Activated CD8-positive, alpha-beta T cell treated with anti-CD3 and anti-CD28 coated beads for 36 hours (primary cell): ENCODE data around the gene UBL7. TPM values are rescaled to one million over a fixed set of nuclear protein-coding genes. Genes with fewer than 3 reads are reported as not detected.
"Not testable (repeated sequence)": the region's sequence is repeated elsewhere in the genome, so short reads cannot be mapped to it uniquely, and the experiment has no call there.

Experiments used
- ATAC-seq: fragments of 200-7000 bp; cut with Tn5 transposase; one replicate; pipeline ENCODE4 v1.10.0; 2021; ENCODE audit warnings: mild to moderate bottlenecking, moderate library complexity
- CTCF ChIA-PET: fragments of 350-600 bp; sonication (Branson Sonifier 250); formaldehyde crosslinking; loops from one replicate; lab custom pipeline; 2021; ENCODE audit warnings: antibody characterized with exemption; lab: Charles Lee
- POLR2A ChIA-PET: fragments of 350-600 bp; sonication (Branson Sonifier 250); formaldehyde crosslinking; loops from one replicate; lab custom pipeline; 2021; ENCODE audit warnings: antibody characterized with exemption; lab: Charles Lee
- DNase-seq: peaks from one replicate; pipeline ENCODE4 v3.0.0-alpha.2; 2020
- H3K27ac Mint-ChIP-seq: one replicate; pipeline ENCODE4 v1.8.0; 2021; ENCODE audit warnings: mild to moderate bottlenecking, mixed read lengths
- H3K27me3 Mint-ChIP-seq: one replicate; pipeline ENCODE4 v1.8.0; 2021; ENCODE audit warnings: mixed read lengths
- H3K36me3 Mint-ChIP-seq: one replicate; pipeline ENCODE4 v1.8.0; 2021; ENCODE audit warnings: low read depth, mixed read lengths
- H3K4me1 Mint-ChIP-seq: one replicate; pipeline ENCODE4 v1.8.0; 2021; ENCODE audit warnings: low read depth, mixed read lengths
- H3K4me3 Mint-ChIP-seq: one replicate; pipeline ENCODE4 v1.8.0; 2021; ENCODE audit warnings: mild to moderate bottlenecking, moderate library complexity, mixed read lengths
- H3K9me3 Mint-ChIP-seq: one replicate; pipeline ENCODE4 v1.8.0; 2021; ENCODE audit warnings: mixed read lengths
- CTCF ChIP-seq: fragments of 200-600 bp; IDR thresholded peaks from one replicate; pipeline ENCODE4 v1.8.0; 2022; ENCODE audit warnings: antibody characterized with exemption, mild to moderate bottlenecking
- intact Hi-C: fragments of 100-400 bp; cut with micrococcal nuclease; formaldehyde crosslinking; loops from one replicate; pipeline ENCODE4 v1.10.0; 2022
- total RNA-seq, 2 experiments: library from RNA; stranded (reverse); gene quantifications; one replicate each; pipeline ENCODE4 v1.2.3, GENCODE V29; 2021

The UBL7 gene
- total RNA-seq, 2 experiments from 2014 or later: 48.8 to 53.3 TPM

- no peak for TF ChIP-seq CTCF
- DNase-seq: no peak
- peaks cover 48% of the 10 kb centered on the region for H3K4me1 Mint-ChIP-seq
- intact Hi-C loops: no loop called here
- H3K27ac Mint-ChIP-seq: no peak overlapping the region
- no peak overlapping the region for H3K4me3 Mint-ChIP-seq
- peaks cover 24% of the 10 kb centered on the region for H3K36me3 Mint-ChIP-seq
- H3K27me3 Mint-ChIP-seq: no peaks in the 10 kb centered on the region
- CTCF ChIA-PET: interaction anchor here (4.3 kb wide), 1 partner anchor 88 kb away, joined by 18 read pairs; no protein-coding TSS in a partner anchor
- POLR2A ChIA-PET: no interaction called here
- no peak for ATAC-seq
- peaks cover 2% of the 10 kb centered on the region for H3K9me3 Mint-ChIP-seq
These were observed 2.7 kb upstream of the UBL7 start for GRCh38 chr15:74463634-74464033.

- intact Hi-C loops: loop anchor here (2.0 kb wide), 1 partner anchor 85 kb away; no protein-coding TSS in a partner anchor
- Mint-ChIP-seq H3K9me3 (peaks cover 2% of the 10 kb centered on the region), H3K4me3 (peak overlapping the region; percentile 80), H3K36me3 (peaks cover 24% of the 10 kb centered on the region), H3K4me1 (peaks cover 48% of the 10 kb centered on the region), H3K27me3 (no peaks in the 10 kb centered on the region), H3K27ac (peak overlapping the region; percentile 92)
- no peak for ATAC-seq
- no peak for DNase-seq
- TF ChIP-seq CTCF: no peak
- ChIA-PET CTCF (interaction anchor here (0.9 to 4.3 kb wide), 8 partner anchors 16 to 87 kb away, joined by 3 to 24 read pairs (median 6); no protein-coding TSS in a partner anchor), POLR2A (interaction anchor here (0.6 to 2.8 kb wide), 17 partner anchors 10 to 351 kb away, joined by 3 to 23 read pairs (median 6); partner anchors contain the start of gene ARID3B)
These were observed 1.0 kb upstream of the UBL7 start for GRCh38 chr15:74461847-74462511.

GRCh38 chr15:74460298-74460697 is 662 bp downstream of the UBL7 start:
- no peak for DNase-seq
- Mint-ChIP-seq H3K4me1 (peaks cover 50% of the 10 kb centered on the region), H3K27me3 (no peaks in the 10 kb centered on the region), H3K27ac (peak overlapping the region; percentile 92), H3K4me3 (peak overlapping the region; percentile 80), H3K9me3 (peaks cover 2% of the 10 kb centered on the region), H3K36me3 (peaks cover 27% of the 10 kb centered on the region)
- no peak for TF ChIP-seq CTCF
- ATAC-seq: no peak
- CTCF ChIA-PET: interaction anchor here (1.0 to 4.3 kb wide), 10 partner anchors 19 to 171 kb away, joined by 3 to 24 read pairs (median 5); no protein-coding TSS in a partner anchor
- intact Hi-C loops: loop anchor here (2.0 kb wide), 1 partner anchor 87 kb away; no protein-coding TSS in a partner anchor
- POLR2A ChIA-PET: interaction anchor here (1.2 to 2.8 kb wide), 14 partner anchors 8 to 83 kb away, joined by 3 to 23 read pairs (median 6); partner anchors contain the start of gene ARID3B

- intact Hi-C loops: loop anchor here (2.0 kb wide), 1 partner anchor 87 kb away; no protein-coding TSS in a partner anchor
- Mint-ChIP-seq H3K36me3 (peaks cover 27% of the 10 kb centered on the region), H3K4me3 (peak overlapping the region; percentile 80), H3K4me1 (peaks cover 50% of the 10 kb centered on the region)
- H3K9me3 Mint-ChIP-seq, H3K27ac Mint-ChIP-seq, ATAC-seq, DNase-seq, H3K27me3 Mint-ChIP-seq: not testable (repeated sequence)
- CTCF ChIA-PET: interaction anchor here (1.5 to 4.3 kb wide), 7 partner anchors 18 to 87 kb away, joined by 4 to 24 read pairs (median 6); no protein-coding TSS in a partner anchor
- POLR2A ChIA-PET: interaction anchor here (1.4 to 2.5 kb wide), 7 partner anchors 12 to 83 kb away, joined by 3 to 20 read pairs (median 7); partner anchors contain the start of gene ARID3B
These were observed 1.2 kb downstream of the UBL7 start for GRCh38 chr15:74459798-74460197.

- Mint-ChIP-seq H3K27me3 (no peaks in the 10 kb centered on the region), H3K4me1 (peaks cover 52% of the 10 kb centered on the region), H3K9me3 (no peaks in the 10 kb centered on the region), H3K36me3 (peaks cover 32% of the 10 kb centered on the region), H3K27ac (peak overlapping the region; percentile 7), H3K4me3 (no peak overlapping the region)
- no peak for TF ChIP-seq CTCF
- intact Hi-C loops: no loop called here
- ChIA-PET POLR2A (interaction anchor here (0.7 to 1.7 kb wide), 2 partner anchors 11 to 79 kb away, joined by 3 read pairs; no protein-coding TSS in a partner anchor), CTCF (interaction anchor here (1.4 to 1.9 kb wide), 3 partner anchors 19 to 76 kb away, joined by 3 to 6 read pairs (median 5); no protein-coding TSS in a partner anchor)
- ATAC-seq (no peak), DNase-seq (no peak)
These were observed 2.5 kb downstream of the UBL7 start for GRCh38 chr15:74458473-74458872.

GRCh38 chr15:74457036-74457435 is 3.9 kb downstream of the UBL7 start:
- H3K27ac Mint-ChIP-seq, intact Hi-C loops, ATAC-seq, DNase-seq, H3K4me3 Mint-ChIP-seq, H3K27me3 Mint-ChIP-seq, POLR2A ChIA-PET, H3K9me3 Mint-ChIP-seq: not testable (repeated sequence)
- CTCF ChIA-PET: interaction anchor here (1.9 to 38.4 kb wide), 2 partner anchors 18 to 78 kb away, joined by 5 to 840 read pairs; no protein-coding TSS in a partner anchor
- H3K36me3 Mint-ChIP-seq: peaks cover 31% of the 10 kb centered on the region
- H3K4me1 Mint-ChIP-seq: peaks cover 50% of the 10 kb centered on the region
